GM18868 (cell line): ENCODE results near the gene OR11A1.

Source experiments
- ATAC-seq: cut with Tn5 transposase; IDR thresholded peaks from one replicate; pipeline ENCODE4 v1.9.1; 2021; ENCODE audit warnings: mild to moderate bottlenecking, moderate library complexity; ENCODE audit not compliant: unreplicated experiment

Gene OR11A1, protein sequence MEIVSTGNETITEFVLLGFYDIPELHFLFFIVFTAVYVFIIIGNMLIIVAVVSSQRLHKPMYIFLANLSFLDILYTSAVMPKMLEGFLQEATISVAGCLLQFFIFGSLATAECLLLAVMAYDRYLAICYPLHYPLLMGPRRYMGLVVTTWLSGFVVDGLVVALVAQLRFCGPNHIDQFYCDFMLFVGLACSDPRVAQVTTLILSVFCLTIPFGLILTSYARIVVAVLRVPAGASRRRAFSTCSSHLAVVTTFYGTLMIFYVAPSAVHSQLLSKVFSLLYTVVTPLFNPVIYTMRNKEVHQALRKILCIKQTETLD

DNA sequence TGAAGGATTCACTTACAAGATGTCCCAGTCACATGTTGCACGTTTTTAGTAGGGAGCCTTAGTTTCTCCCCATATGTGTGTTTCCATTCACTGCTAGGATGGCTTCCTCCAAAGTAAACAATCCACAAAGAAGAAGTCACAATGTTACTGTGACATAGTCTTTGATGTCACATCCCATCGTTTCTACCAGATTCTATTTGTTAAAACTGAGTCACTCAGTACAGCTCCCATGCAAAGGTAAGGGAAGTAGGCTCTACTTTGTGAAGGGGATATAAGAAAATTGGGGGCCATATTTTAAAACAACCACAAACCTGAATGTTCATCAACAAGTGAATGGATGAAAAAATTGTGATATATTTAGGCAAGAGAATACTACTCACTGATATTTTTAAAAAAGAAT, at the start of gene OR11A1, which contains the start of gene OR2H1:
TSS of gene OR11A1 (minus strand) at position 101 of the 400 bp plus-strand sequence. CDS start 29,430 bp downstream, outside the sequence.
TSS of gene OR2H1 (plus strand) at position 185 of the 400 bp plus-strand sequence. CDS start 4,615 bp downstream, outside the sequence.
- no peak for ATAC-seq

DNA sequence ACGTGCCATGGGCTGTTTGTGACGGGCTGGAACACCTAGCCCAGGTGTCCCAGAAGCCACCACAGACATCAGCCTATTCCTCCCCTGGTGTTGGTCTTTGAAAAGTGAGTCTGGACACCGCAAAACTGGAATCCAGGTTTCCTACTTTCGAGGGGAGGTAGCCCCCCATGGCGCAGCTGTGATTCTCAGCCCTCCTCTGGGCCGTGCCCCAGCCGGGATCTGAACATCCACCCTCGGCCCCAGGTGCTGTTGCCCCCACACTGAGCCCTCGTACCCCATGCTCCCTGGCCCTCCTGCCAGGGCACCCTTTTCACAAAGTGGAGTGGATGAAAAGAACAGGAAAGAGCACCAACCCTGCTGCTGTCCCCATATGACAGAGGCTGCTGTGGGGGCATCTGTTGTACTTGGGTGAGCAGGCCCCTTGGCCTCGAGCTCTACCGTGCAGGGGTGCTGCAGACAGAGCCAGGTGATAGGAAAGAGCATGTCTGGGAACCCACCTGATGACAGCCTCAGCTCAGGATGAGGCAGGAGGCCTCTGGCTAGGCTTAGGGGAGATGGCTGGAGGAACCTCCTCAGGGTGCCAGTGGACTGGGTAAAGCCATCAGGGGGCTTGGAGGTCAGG, 49.7 kb upstream of the OR11A1 start:
- no peak for ATAC-seq

DNA sequence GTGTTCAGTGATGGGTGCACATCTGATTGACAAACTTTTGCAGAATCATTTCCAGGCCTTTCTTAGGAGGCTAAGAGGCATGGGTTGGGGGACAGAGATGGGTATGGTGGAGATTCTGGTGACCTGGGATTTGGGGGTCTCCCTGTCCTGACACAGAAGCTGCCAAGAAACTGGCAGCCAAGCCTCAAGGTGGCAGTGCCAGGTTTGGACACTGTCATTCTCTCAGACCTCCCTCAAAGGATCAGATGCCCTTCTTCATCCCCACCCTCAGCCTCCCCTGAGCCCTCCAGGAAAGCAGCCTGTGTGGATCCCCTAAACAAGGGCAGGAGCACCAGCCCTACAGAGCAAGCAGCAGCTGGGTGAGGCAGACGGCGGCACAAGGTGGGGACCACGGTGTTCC, 48.9 kb upstream of the OR11A1 start:
- no peak for ATAC-seq

DNA sequence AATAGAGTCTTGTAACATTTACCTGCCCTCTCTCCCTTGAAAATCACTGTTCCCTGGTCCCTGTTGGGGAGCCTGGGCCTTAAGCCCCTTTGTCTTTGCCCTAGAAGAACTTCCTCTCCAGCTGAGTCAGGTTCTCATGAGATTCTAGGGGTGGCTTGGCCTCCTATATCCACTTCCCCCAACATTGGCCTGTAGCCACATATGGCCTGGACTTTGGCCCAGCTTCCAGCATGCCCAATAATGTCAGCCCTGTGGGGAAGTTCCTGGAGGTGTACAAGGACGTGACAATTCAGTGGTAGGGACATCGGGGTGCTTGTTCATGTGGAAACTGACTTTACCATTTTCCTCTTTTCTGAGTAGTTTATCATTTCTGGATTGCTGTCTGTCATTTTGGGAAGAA, 48.1 kb upstream of the OR11A1 start:
- no peak for ATAC-seq

DNA sequence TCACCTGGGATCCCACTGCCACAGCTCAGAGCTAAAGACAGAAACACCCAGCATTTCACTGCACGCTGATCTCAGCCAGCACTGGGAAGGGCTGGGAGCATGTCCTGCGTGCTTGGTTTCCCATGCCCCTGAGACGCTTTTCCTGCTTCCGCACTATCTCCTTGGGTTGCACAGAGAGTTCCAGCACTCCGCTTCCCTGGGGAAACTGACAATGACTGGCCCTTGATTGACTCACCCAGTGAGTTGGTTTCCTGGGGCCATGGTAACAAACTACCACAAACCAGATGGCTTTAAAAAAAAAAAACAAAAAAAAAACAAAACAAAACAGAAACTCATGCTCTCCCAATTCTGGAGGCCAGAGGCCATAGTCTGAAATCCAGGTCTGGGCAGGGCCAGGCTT, 45.7 kb upstream of the OR11A1 start:
- no peak for ATAC-seq

DNA sequence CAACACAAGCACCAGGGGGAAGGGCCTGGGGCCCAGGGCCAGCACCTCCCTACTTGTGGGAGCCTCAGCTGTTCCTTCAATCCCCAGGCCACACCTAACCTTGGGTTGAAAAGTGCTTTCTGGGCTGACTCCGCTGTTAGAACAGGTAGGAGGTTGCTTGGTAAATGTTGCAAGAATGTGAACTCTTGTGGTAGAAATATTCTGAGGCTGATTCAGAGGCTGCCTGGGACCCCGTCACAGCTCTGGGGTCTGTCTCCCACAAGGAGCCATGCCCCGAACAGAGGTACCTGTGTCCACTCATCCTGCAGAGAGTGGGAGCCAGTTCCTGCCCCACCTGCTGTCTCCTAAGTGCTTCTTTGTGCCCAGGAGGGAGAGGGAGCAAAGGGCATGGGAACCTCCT, 45.3 kb upstream of the OR11A1 start:
- no peak for ATAC-seq

DNA sequence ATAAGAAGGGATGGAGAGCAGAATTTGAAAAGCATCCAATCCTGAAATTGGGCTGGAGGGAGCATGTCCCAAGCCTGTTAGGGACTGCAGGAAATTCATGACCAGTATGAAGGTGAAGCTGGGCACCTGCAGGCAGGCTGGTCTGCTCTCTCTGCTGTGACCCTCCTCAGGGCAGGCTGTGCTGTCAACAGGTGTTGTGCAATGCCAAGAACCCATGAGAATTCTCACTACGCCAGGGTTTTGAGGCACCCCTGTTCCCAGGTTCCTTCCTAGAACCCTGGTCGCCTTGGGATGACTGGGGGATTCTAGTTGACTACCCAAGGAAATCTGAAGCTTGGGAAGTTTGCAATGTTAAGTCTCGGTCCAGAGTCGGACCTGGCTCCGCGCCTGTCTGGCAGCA, 44.2 kb upstream of the OR11A1 start:
- no peak for ATAC-seq

DNA sequence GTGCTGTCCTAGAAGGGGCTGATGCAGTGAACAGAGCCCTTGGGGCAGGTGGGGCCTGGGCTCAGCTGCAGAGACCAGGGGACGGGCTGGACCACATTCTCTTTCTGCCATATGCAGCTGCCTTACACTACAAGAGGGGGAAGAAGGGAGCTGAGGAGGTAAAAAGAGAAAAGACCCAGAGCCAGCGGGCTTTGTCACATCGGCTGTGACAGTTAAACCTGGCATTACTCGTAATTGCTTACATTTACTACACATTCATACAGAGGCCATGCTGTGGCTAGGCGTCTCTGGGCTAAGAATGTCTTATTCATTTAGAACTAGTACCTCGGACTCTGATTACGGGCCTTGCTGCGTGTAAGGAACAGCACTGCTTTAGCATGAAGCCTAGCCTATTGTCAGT, 43.7 kb upstream of the OR11A1 start:
- no peak for ATAC-seq

DNA sequence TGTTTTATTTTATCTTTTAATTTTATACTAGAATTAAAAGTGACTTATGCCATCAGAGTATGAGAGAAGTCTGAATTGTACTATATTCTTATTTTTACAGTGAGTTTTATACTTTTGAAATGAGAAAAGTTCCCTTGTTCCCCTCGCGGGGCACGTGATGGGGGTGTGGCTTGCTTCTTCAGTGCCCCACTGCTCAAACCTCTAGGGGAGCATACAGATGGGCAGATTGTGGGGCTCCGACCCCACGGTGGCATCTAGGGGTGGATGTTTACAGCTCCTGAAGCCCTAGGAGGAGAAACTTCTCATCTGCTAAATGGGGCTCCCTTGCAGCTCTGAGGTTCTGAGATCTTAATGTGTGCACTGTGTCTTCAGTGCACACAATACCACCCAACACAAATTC, 42.8 kb upstream of the OR11A1 start:
- no peak for ATAC-seq

DNA sequence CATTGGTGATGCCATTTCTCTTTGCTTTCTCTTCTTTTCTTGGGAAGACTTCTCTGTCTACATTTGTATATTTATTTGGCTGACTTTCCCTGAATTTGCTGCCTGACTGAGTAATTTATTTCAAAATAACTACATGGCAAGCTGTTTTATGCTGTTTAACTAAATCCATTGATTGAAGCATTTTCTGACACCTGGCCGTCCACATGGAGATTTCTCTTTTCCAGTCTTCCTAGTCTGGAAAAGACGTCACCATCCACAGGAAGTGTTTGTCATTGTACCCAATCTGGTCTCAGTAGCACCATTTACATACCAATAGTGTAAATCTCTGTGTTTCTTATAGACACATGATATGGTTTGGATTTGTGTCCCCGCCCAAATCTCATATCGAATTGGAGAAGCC, 40.1 kb upstream of the OR11A1 start:
- no peak for ATAC-seq

DNA sequence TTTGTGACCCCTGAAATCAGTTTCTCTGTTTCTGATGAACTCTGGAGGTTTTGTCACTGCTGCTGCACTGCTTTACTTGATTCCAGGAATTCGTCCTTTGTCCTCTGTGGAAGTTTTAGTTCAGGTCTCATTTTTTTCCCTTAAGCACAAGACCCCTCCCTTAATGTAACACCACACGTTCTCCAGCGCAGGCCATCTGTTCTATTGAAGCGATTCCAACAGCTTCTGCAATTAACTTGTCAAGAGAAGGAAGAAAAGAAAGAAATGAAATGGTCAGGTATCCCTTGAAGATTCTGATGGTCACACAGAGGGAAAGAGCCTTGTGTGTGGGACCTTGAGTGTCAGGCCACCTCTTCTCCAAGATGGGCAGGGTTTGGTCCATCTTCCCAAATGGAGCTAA, 38.7 kb upstream of the OR11A1 start:
- ATAC-seq = no peak

DNA sequence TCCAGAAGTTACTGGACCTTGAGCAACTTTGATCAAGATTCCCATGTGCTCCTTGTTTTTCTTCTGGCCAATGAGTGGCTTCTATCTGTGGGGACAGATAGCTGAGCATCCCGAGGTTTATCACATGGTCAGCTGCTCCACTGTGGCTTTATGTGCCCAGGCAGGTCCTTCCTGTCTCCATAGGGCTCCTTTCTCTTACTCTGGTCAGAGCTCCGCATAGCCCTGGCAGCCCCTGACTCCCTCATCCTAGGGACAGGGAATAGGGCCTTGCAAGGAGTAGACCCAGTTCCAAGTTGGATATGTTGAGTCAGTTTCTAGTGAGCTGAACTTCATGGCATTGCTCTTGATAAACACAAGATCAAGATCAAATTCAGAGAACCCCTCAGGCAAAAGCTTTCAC, 37.3 kb upstream of the OR11A1 start:
- no peak for ATAC-seq

DNA sequence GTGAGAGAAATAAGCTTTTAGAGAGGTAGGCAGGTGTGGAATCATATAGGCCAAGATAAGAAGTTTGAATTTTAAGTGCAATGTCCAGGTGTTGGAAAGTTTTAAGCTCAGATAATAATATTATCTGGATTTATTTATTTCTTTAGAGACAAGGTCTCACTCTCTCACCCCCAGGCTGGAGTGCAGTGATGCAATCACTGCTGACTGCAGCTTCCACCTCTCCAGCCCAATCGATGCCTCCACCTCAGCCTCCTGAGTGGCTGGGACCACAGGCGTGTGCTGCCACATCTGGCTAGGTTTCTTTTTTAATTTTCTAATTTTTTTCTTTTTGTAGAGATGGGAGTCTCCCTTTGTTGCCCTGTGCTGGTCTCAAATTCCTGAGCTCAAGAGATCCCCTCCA, 36.4 kb upstream of the OR11A1 start:
- no peak for ATAC-seq

DNA sequence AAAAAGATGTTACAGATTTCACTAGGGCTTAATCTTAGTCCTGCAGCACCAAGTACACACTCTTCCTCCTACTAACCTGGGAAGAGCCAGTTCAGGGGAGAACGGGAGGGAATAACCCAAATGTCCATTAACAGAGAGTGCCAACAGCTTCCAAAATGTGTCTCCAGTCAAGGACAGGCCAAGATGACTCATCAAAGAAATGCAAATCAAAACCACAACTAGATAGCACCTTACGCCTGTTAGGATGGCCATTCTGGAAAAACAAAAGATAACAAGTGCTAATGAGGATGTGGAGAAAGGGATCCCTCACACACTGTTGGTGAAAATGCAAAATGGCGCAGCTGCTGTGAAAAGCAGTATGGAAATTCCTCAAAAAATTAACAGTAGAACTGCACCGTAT, 34.7 kb upstream of the OR11A1 start:
- no peak for ATAC-seq

DNA sequence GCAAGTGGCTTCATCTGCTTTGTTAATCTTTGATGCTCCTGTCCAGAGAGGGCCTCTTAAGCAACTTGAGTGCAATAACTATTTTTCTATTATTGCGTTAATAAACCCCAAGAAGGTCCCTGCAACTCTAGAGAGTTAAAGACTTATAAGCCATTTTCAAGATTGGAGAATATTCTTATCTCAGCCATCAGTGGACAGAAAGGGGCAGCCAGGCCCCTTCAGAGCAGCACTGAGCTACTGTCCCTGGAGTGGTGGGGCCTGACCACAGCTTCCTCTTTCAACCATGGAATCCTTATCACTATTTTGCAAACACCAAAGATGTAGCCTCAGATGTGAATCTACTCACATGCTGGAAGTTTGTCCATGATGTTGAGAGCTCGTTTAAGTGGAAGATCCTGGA, 33.7 kb upstream of the OR11A1 start:
- ATAC-seq = no peak

DNA sequence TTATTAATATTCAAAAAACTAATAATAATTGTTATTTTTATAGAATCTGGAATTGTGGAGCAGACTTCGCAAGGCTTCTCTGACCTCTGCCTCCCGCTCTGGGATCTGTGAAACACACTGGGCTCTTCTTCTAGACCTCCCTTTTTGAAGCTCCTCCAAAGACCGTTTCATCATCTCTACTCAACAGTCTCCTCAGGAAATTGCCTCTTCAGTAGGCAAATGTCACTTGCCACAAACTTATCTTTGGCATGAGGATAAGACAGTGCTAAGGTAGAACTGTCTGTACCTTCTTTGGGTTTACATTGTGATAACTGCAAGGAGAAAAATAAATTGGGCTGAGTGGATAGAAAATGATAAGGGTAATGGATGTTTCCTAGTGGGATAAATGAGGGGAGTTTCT, 33.2 kb upstream of the OR11A1 start:
- ATAC-seq = no peak

DNA sequence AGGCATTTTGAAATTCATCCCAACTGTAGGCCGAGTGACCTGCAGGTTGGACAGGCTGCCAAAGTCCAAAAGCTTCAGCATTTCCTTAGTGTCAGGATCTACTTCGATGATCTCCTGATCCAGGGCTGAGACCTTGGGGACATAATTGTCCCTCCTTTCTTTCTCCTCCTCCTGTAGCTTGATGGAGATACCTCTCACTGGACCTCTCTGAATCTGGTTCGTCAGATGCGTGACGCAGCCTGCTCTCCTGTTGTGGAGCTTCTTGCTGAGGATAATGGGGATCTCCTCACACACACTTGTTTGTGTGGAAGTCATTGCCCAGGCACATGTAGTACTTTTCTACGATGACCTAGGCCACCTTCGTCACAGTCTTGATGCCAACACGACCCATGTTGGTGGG, 32.4 kb upstream of the OR11A1 start:
- ATAC-seq = no peak

DNA sequence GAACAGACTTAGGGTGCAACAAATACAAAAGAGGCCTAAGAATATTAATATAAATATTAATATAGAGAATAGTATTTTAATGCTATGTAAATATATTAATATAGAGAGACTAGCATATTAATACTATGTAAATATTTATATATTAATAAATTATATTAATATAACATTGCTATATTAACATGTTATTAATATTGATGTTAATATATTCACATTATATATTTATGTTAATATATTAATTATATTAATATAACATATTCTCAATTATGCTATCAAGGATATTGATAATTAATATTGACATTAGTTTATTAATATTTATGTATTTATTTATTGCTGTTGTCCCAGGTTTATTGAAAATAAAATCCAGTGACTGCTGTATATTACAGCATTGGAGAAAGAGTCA, 32.0 kb upstream of the OR11A1 start:
- ATAC-seq = no peak

DNA sequence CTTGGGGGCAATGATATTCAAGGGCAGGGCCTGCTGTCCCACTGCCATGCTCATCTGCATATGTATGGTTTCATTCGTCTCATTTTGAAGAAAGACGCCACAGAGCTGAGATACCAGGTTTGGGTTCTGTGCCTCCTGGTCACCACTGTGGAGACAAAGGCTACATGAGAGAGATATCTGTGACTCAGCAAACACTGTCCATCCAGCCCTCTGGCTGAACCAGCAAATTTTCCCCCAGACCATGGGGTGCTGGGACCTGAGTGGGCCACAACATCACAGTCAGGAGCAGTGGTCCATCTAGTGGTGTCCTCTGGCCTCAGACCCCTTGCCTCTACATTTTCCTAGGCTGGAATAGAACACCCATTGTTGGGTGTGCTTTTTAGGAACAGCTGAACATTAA, 30.8 kb upstream of the OR11A1 start, which contains the start of gene MAS1L:
TSS of gene MAS1L (minus strand) at position 297 of the 400 bp plus-strand sequence. CDS start at position 243, 54 bp downstream.
- no peak for ATAC-seq

DNA sequence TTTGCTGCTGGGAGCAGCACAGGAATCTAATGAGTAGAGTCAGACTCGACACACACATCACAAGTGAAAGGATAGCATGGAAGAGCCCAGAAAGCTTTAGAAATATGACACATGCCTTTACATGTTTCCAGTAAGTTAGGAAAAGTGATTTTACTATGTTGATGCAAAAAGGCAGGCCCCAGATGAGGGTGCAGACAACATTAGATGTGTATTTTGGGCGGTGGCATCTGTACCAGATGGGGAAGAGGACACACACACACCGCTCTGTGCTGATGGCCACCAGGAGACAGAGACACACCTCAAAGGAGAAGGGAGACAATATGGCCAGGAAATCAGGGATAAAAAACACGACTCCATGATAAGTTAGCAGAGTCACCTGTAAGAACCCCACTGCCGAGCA, 30.3 kb upstream of the OR11A1 start:
- no peak for ATAC-seq

DNA sequence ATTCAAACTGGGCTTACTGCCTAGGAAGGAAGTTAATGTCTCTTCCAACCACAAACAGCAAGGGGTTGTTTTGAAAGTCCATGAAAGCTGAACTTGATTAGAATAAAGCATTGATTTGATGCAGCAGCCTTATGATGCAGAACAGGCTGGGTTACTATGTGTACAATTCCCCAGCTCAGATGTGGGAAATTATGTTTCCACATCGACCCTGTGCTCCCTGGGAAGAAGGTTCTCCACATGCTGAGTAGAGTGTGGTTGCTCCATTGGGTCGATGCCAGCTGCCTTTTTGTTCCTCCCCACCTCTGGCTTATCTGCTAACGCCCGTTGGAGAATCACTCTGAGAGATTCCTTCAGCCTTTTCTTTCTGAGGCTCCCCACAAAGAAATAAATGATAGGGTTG, 29.7 kb upstream of the OR11A1 start:
- ATAC-seq = no peak

DNA sequence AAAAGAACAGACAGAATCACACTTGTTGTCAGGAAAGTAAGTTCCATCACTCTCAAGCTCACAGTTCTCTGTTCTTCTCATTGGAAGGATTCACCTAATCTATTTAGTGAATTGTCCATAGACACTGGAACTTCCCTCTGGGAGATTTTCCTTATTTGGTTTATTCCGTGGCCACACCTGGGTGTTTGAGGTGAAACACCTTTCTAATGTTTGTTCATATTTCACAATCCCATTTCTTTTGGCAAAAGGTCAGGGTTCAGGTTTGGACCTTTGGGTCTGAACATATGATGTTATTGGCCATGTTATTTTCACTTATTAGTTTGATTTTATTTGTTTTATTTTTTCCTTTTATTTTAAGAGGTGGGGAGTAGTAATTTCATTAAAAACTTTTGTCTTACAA, 26.9 kb upstream of the OR11A1 start:
- no peak for ATAC-seq

DNA sequence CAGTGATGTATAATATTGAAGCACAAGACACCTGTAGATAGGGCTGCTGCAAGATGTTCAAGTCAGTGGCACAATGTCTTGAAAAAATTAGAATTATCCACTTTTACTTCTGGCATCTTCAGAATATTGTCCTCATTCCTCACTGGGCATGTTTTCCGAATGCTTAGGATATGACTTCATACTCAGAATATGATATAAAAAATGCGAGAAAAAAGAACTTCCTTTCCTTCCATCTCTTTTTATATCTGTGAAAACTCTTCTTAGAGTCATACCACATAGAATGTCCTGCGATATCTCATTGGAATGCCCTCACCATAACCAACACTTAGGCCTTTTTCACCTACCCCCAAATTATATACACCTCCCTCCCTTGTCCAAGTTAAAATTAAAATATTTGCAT, 26.3 kb upstream of the OR11A1 start:
- no peak for ATAC-seq
